Transverse colon (tissue), 4 donors: Measurements from ENCODE around the gene TMEM132D. TPM values are rescaled to one million over a fixed set of nuclear protein-coding genes. Genes with fewer than 3 reads are reported as not detected.

ENCODE experiments used
- DNase-seq: peaks from one replicate; pipeline ENCODE4 v3.0.0-alpha.2; 2019
- H3K27ac ChIP-seq, 4 donors: fragments of 200-600 bp; sonication (generic); 2 replicates each; pipeline ENCODE4 v1.5.1; 2016 to 2018; ENCODE audit warnings: inconsistent platforms in 4 of 4
- H3K27me3 ChIP-seq: fragments of 200-600 bp; sonication (generic); 2 replicates; pipeline ENCODE4 v1.5.1; 2017; ENCODE audit warnings: inconsistent platforms
- H3K36me3 ChIP-seq, 4 donors: fragments of 200-600 bp; sonication (generic); 2 replicates each; pipeline ENCODE4 v1.5.1; 2017 to 2019; ENCODE audit warnings: inconsistent platforms in 4 of 4
- H3K4me1 ChIP-seq, 4 donors: fragments of 200-600 bp; sonication (generic); 2 replicates each; pipeline ENCODE4 v1.5.1; 2017 to 2020; ENCODE audit warnings: inconsistent platforms in 4 of 4
- H3K4me3 ChIP-seq, 4 donors: fragments of 200-600 bp; sonication (generic); 1 replicate in 1 of 4; 2 replicates in 3 of 4; pipeline versions ENCODE4 v1.5.1 to v1.6.1; 2017 to 2019; ENCODE audit warnings: inconsistent platforms in 4 of 4
- H3K9me3 ChIP-seq, 2 donors: fragments of 200-600 bp; sonication (generic); 2 replicates each; pipeline ENCODE4 v1.5.1; 2017 to 2019; ENCODE audit warnings: inconsistent platforms in 2 of 2
- CTCF ChIP-seq, 5 experiments: fragments of 200-600 bp in 3 of 5; fragments of 450-650 bp in 2 of 5; sonication (generic) in 3 of 5; IDR thresholded peaks; 1 replicate in 2 of 5; 2 replicates in 3 of 5; pipeline ENCODE4 v1.5.1; 2016 to 2017; ENCODE audit warnings: antibody characterized with exemption in 5 of 5, inconsistent platforms in 3 of 5, mild to moderate bottlenecking in 2 of 5, moderate library complexity in 1 of 5
- EP300 ChIP-seq: sonication (generic); formaldehyde crosslinking; IDR thresholded peaks from one replicate; pipeline ENCODE4 v1.6.1; 2017; ENCODE audit warnings: antibody characterized with exemption, low read depth
- POLR2A ChIP-seq: fragments of 450-650 bp; IDR thresholded peaks from one replicate; pipeline ENCODE4 v1.6.1; 2016; ENCODE audit warnings: antibody characterized with exemption, mild to moderate bottlenecking, moderate library complexity
- POLR2AphosphoS5 ChIP-seq, 3 donors: sonication (generic); formaldehyde crosslinking; IDR thresholded peaks; one replicate each; pipeline ENCODE4 v1.6.1; 2016; ENCODE audit warnings: antibody characterized with exemption in 3 of 3
- WGBS, 2 donors: methylation state at CpG; one replicate each; pipeline ENCODE4 v1.1.5; 2018; ENCODE audit warnings: low coverage in 1 of 2; 5-methylcytosine and 5-hydroxymethylcytosine counted together
- in situ Hi-C, 4 donors: fragments of 200-750 bp; cut with MboI; loops; one replicate each; pipeline versions ENCODE4 v1.15.0 to v1.15.1; 2017; ENCODE audit warnings: low sequenced_read_pairs in 3 of 4, low pct_ligation_motif_present in 1 of 4, low pct_unique_long_range_greater_than_20kb in 1 of 4
- intact Hi-C: fragments of 100-400 bp; cut with DNase I; formaldehyde crosslinking; loops from one replicate; pipeline ENCODE4 v1.15.1; 2023; ENCODE audit warnings: low total_unique reads
- small RNA-seq, 4 donors: library from RNA; depleted of rRNA; stranded (forward); fragments of <200 nt; gene quantifications; one replicate each; pipeline ENCODE3, GENCODE V24; 2016
- total RNA-seq, 4 donors: library from RNA; depleted of rRNA; stranded (reverse); fragments of >200 nt; gene quantifications; one replicate each; pipeline ENCODE4 v1.1.0, GENCODE V29; 2016

Gene TMEM132D
- total RNA-seq, 4 donors from 2014 or later = 0.48 to 0.55 TPM; not detected in 2

GRCh38 chr12:129036135-129036534, 867.7 kb downstream of the TMEM132D start:
- Histone ChIP-seq H3K9me3 (no peaks in the 10 kb centered on the region), H3K4me3 (no peak overlapping the region), H3K27me3 (no peaks in the 10 kb centered on the region), H3K27ac (no peak overlapping the region), H3K4me1 (no peaks in the 10 kb centered on the region), H3K36me3 (no peaks in the 10 kb centered on the region)
- intact Hi-C loops = no loop called here
- TF ChIP-seq CTCF (IDR thresholded peaks at IDR 0.05) (no peak), POLR2AphosphoS5 (IDR thresholded peaks at IDR 0.05) (no peak), POLR2A (no peak), EP300 (no peak)
- DNase-seq = no peak
- 62 to 78% methylated on average over 3 to 9 of the region's 9 CpGs for WGBS, 2 donors
- in situ Hi-C loops = no loop called here

- TF ChIP-seq POLR2AphosphoS5 (IDR thresholded peaks at IDR 0.05) = no peak
- no peak for TF ChIP-seq POLR2A
- no peak for TF ChIP-seq CTCF (IDR thresholded peaks at IDR 0.05)
- no peak for TF ChIP-seq EP300
- Histone ChIP-seq H3K27me3 (no peaks in the 10 kb centered on the region), H3K36me3 (no peaks in the 10 kb centered on the region), H3K4me3 (no peak overlapping the region), H3K9me3 (no peaks in the 10 kb centered on the region), H3K4me1 (no peaks in the 10 kb centered on the region), H3K27ac (no peak overlapping the region)
- intact Hi-C loops (no loop called here), in situ Hi-C loops (no loop called here)
- WGBS, 2 donors = 73 to 80% methylated on average over 1 to 15 of the region's 15 CpGs
- no peak for DNase-seq
These were observed 869.1 kb downstream of the TMEM132D start for GRCh38 chr12:129034558-129035289.

GRCh38 chr12:129028844-129029243, 875.0 kb downstream of the TMEM132D start:
- no peaks in the 10 kb centered on the region for H3K36me3 ChIP-seq
- in situ Hi-C loops = no loop called here
- TF ChIP-seq POLR2A (no peak), EP300 (no peak), CTCF (IDR thresholded peaks at IDR 0.05) (no peak), POLR2AphosphoS5 (IDR thresholded peaks at IDR 0.05) (no peak)
- H3K27me3 ChIP-seq = no peaks in the 10 kb centered on the region
- no peak overlapping the region for H3K4me3 ChIP-seq
- no peak overlapping the region for H3K27ac ChIP-seq
- DNase-seq = no peak
- H3K9me3 ChIP-seq = no peaks in the 10 kb centered on the region
- no peaks in the 10 kb centered on the region for H3K4me1 ChIP-seq
- intact Hi-C loops = no loop called here
- WGBS, 2 donors = 47% methylated on average over 16 of the region's 16 CpGs; no CpG with 5 or more reads in 1 of the 2 donors

GRCh38 chr12:129025055-129025454, 878.8 kb downstream of the TMEM132D start:
- Histone ChIP-seq H3K9me3 (no peaks in the 10 kb centered on the region), H3K36me3 (no peaks in the 10 kb centered on the region), H3K4me1 (no peaks in the 10 kb centered on the region), H3K4me3 (no peak overlapping the region), H3K27me3 (no peaks in the 10 kb centered on the region), H3K27ac (no peak overlapping the region)
- in situ Hi-C loops = no loop called here
- intact Hi-C loops = no loop called here
- DNase-seq = no peak
- TF ChIP-seq CTCF (IDR thresholded peaks at IDR 0.05) (no peak), POLR2A (no peak), EP300 (no peak), POLR2AphosphoS5 (IDR thresholded peaks at IDR 0.05) (no peak)
- WGBS, 2 donors = 80 to 91% methylated on average over 1 to 3 of the region's 3 CpGs

Small RNA genes within 50 kb of the gene (small RNA-seq; reads per million reads assigned to genes)
- gene RF02271 = 0 reads per million in 4 donors
